ENCODE data around the gene C4orf50. TPM values are rescaled to one million over a fixed set of nuclear protein-coding genes. Genes with fewer than 3 reads are reported as not detected.
"Not testable (repeated sequence)": the region's sequence is repeated elsewhere in the genome, so short reads cannot be mapped to it uniquely, and the experiment has no call there.

C4orf50 gene
- total and polyA plus RNA-seq, 2 of the 13 experiments (the other 11 are each of a cell fraction or from before 2014, with no cell fraction given), result not detected

DNA sequence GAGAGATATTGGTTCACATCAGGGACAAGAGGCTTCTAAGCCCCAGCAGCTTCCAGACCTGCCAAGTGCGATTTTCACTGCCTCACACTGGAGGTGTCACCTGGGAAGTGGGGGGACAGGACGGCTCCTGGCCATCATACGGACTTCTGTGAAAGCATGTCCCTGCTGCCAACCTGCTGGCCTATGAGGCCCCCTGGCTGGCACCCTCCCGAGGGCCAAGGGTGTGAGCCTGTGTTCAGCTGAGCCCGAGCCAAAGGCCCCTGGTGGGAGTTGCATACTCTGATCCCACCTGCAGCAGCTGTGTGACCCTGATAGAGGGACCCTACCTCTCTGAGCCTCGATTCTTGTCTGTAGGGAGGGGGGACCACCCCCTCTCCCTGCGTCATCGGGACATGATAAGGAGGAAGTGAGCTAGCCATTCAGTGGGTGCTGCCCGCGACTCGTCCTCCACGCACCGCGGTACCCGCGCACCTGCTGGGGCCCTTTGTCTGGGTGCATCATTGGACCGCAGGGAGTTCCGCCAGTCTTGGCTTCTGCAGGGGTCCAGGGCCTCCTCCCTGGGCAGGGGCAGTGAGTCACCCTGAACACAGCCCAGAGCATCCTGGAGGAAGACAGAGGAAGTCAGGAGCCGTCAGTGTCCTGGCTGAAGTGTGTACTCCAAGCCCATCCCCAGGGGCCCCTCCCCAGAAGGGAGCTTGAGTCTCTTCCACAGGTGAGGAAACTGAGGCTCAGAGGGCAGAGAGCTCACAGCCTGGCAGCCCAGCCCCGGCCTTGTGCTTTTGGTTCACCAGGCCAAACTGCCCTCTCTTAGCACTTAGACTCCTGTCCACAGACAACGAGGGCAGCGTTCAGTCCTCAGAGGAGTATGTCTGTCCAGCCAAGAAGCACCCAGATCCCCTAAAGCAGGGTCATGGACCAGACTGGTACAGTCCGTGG is 24.1 kb downstream of the C4orf50 start (continued):
- TF ChIP-seq TAF15 (IDR thresholded peaks at IDR 0.05; ENCODE audit: low read depth, low read length, poor library complexity, severe bottlenecking) (no peak), ZNF263 (CRISPR knock-in tag; IDR thresholded peaks at IDR 0.05) (no peak)

DNA sequence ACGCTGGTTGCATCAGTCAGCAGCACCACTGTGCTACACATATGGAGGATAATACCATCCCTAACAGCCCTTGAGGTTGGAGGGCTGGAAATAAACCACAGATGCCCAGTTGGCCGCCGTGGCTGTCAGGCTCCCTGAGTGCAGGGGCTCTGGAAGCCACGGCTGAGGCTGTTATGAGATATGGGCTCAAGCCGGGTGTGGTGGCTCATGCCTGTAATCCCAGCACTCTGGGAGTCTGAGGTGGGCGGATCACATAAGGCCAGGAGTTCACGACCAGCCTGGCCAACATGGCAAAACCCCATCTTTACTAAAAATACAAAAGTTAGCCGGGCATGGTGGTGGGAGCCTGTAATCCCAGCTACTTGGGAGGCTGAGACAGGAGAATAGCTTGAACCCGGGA is 24.9 kb downstream of the C4orf50 start:
- H3K36me3 ChIP-seq (replicated peaks in 1 of 2; ENCODE audit: control insufficient read depth in 1 of 2, insufficient read depth in 2 of 2, low read length in 2 of 2); H3K4me2 ChIP-seq (ENCODE audit: low read depth, low read length); POLR2A ChIA-PET; H3K4me3 ChIP-seq (replicated peaks in 1 of 3; ENCODE audit: insufficient read depth in 1 of 3, low read depth in 2 of 3, low read length in 3 of 3); FAIRE-seq; DNase-seq (ENCODE audit: low spot score); H3K4me1 ChIP-seq (ENCODE audit: insufficient read depth, low read length); H3K79me2 ChIP-seq (ENCODE audit: insufficient read depth, low read length); H3K9me3 ChIP-seq (ENCODE audit: low read length); ATAC-seq; H3K27ac ChIP-seq (ENCODE audit: extremely low read length, insufficient read depth, low read length); H4K20me1 ChIP-seq (ENCODE audit: insufficient read depth, low read length); in situ Hi-C loops (cut with HindIII; ENCODE audit: extremely low pct_ligation_motif_present, low pct_unique_long_range_greater_than_20kb); BruUV-seq (replicated peaks); H3K9ac ChIP-seq (ENCODE audit: insufficient read depth, low read depth, low read length); CTCF ChIA-PET (ENCODE audit: low intra/inter-chr PET ratio, low total read pairs); H2AFZ ChIP-seq (ENCODE audit: low read length): not testable (repeated sequence)
- intact Hi-C loops (cut with micrococcal nuclease; ENCODE audit: unreplicated experiment), result loop anchor here (10.0 kb wide), 1 partner anchor 201 kb away; no protein-coding TSS in a partner anchor
- WGBS (ENCODE audit: low lambda C conversion rate), result 0% methylated on average over 3 of the region's 9 CpGs
- H3K27me3 ChIP-seq (ENCODE audit: control insufficient read depth in 1 of 2, insufficient read depth in 2 of 2, low read length in 2 of 2), result peaks cover 2 to 47% of the 10 kb centered on the region in 2 experiments

DNA sequence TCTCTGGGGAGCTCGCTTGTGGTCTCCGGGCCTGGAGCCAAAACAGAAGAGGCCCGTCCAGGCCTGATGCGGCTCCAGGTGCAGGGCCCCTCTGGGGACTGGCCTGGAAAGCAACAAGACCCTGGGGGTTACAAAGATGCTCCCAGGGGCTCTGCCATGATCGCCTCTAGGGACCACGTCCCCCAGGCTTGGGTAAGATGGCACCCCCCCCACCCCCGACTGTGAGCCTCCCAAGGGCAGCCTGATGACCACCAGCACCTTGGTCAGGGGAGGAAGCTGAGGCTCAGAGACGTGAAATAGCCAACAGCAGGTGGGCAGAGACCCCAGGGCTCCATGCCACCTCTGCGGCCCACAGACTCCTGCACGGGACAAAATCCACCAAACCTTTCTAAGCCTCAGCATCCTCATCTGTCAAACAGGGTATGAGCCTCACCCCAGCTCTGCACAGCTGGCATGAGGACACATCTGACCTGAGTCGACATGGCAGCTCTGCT is 25.4 kb downstream of the C4orf50 start:
- H3K4me1 ChIP-seq (ENCODE audit: insufficient read depth, low read length), result no peaks in the 10 kb centered on the region
- no peak overlapping the region for H3K4me3 ChIP-seq (replicated peaks in 1 of 3; ENCODE audit: insufficient read depth in 1 of 3, low read depth in 2 of 3, low read length in 3 of 3)
- no peak for FAIRE-seq
- no peak overlapping the region for H3K27ac ChIP-seq (ENCODE audit: extremely low read length, insufficient read depth, low read length)
- POLR2A ChIA-PET, result no interaction called here
- intact Hi-C loops (cut with micrococcal nuclease; ENCODE audit: unreplicated experiment), result loop anchor here (10.0 kb wide), 1 partner anchor 202 kb away; no protein-coding TSS in a partner anchor
- ATAC-seq, result no peak
- CTCF ChIA-PET (ENCODE audit: low intra/inter-chr PET ratio, low total read pairs), result no interaction called here
- no peak overlapping the region for H3K4me2 ChIP-seq (ENCODE audit: low read depth, low read length)
- H3K27me3 ChIP-seq (ENCODE audit: control insufficient read depth in 1 of 2, insufficient read depth in 2 of 2, low read length in 2 of 2), result peaks cover 2 to 48% of the 10 kb centered on the region in 2 experiments
- no peaks in the 10 kb centered on the region for H4K20me1 ChIP-seq (ENCODE audit: insufficient read depth, low read length)
- no peak for DNase-seq (ENCODE audit: low spot score)
- no peak overlapping the region for H2AFZ ChIP-seq (ENCODE audit: low read length)
- no peaks in the 10 kb centered on the region for H3K79me2 ChIP-seq (ENCODE audit: insufficient read depth, low read length)
- in situ Hi-C loops (cut with HindIII; ENCODE audit: extremely low pct_ligation_motif_present, low pct_unique_long_range_greater_than_20kb), result no loop called here
- 0% methylated on average over 4 of the region's 11 CpGs for WGBS (ENCODE audit: low lambda C conversion rate)
- BruUV-seq (replicated peaks), result no TSS peak
- no peaks in the 10 kb centered on the region for H3K36me3 ChIP-seq (replicated peaks in 1 of 2; ENCODE audit: control insufficient read depth in 1 of 2, insufficient read depth in 2 of 2, low read length in 2 of 2)
- H3K9me3 ChIP-seq (ENCODE audit: low read length), result no peaks in the 10 kb centered on the region
- H3K9ac ChIP-seq (ENCODE audit: insufficient read depth, low read depth, low read length), result no peak overlapping the region
- no peak for TF ChIP-seq AGO1 (IDR thresholded peaks at IDR 0.05; ENCODE audit: low read depth, low read length, poor library complexity, severe bottlenecking)
- TF ChIP-seq FOSL2 (CRISPR knock-in tag; IDR thresholded peaks at IDR 0.05), result no peak
- TF ChIP-seq, protein P1, sequence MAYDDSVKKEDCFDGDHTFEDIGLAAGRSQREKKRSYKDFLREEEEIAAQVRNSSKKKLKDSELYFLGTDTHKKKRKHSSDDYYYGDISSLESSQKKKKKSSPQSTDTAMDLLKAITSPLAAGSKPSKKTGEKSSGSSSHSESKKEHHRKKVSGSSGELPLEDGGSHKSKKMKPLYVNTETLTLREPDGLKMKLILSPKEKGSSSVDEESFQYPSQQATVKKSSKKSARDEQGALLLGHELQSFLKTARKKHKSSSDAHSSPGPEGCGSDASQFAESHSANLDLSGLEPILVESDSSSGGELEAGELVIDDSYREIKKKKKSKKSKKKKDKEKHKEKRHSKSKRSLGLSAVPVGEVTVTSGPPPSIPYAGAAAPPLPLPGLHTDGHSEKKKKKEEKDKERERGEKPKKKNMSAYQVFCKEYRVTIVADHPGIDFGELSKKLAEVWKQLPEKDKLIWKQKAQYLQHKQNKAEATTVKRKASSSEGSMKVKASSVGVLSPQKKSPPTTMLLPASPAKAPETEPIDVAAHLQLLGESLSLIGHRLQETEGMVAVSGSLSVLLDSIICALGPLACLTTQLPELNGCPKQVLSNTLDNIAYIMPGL (CRISPR knock-in tag; IDR thresholded peaks at IDR 0.05; ENCODE audit: borderline replicate concordance in 1 of 2, low read depth in 1 of 2), result no peak
- TF ChIP-seq, protein P2, sequence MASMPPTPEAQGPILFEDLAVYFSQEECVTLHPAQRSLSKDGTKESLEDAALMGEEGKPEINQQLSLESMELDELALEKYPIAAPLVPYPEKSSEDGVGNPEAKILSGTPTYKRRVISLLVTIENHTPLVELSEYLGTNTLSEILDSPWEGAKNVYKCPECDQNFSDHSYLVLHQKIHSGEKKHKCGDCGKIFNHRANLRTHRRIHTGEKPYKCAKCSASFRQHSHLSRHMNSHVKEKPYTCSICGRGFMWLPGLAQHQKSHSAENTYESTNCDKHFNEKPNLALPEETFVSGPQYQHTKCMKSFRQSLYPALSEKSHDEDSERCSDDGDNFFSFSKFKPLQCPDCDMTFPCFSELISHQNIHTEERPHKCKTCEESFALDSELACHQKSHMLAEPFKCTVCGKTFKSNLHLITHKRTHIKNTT (CRISPR knock-in tag; IDR thresholded peaks at IDR 0.05), result no peak
- no peak for TF ChIP-seq MTA1 (CRISPR knock-in tag; IDR thresholded peaks at IDR 0.05; ENCODE audit: borderline replicate concordance)
- TF ChIP-seq ZNF720 (CRISPR knock-in tag; IDR thresholded peaks at IDR 0.05), result no peak
- no peak for TF ChIP-seq ZNF782 (CRISPR knock-in tag; IDR thresholded peaks at IDR 0.05; ENCODE audit: borderline replicate concordance)
- no peak for TF ChIP-seq ZKSCAN8 (CRISPR knock-in tag; IDR thresholded peaks at IDR 0.05; ENCODE audit: borderline replicate concordance)
- TF ChIP-seq ZNF263 (CRISPR knock-in tag; IDR thresholded peaks at IDR 0.05), result no peak

All from HepG2 (cell line).